ENCODE measurements around the gene ZNF441.

The ZNF441 gene

DNA sequence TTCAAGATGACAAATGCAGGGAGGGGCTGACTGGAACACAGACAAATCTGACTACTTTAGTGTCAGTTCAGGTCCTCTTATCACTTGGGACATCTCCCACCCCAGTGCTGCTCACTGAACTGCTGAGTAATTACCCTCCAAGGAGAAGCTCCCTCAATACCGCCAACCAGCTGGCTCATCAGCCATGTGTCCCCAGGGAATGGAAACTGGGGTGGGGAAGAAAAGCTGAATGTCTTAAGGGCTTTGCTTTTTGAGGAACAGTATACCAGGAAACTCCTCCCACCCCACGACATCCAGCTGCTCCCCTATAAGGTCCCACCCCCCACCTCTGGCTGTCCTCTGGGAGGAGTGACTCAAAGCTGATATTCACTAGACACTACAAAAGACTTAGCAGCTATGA is 30.1 kb upstream of the ZNF441 start:
- DNase-seq (ENCODE audit: low read depth), result peak; percentile 99
- no peak for TF ChIP-seq CTCF (IDR thresholded peaks at IDR 0.05; ENCODE audit: low read depth, low read length)
- TF ChIP-seq MAX (IDR thresholded peaks at IDR 0.05; ENCODE audit: low read depth, low read length), result peak; percentile 61
- 0 out of 2 replicates have a peak, but pooled peaks have one; percentile 36 for TF ChIP-seq MYC (IDR thresholded peaks at IDR 0.05; ENCODE audit: low read depth, low read length)
- H3K4me3 ChIP-seq (ENCODE audit: low read depth, low read length), result no peak overlapping the region

- H3K4me3 ChIP-seq (ENCODE audit: low read depth, low read length), result peak overlapping the region; percentile 76
- no peak; the same call in 1 of the 2 replicates for TF ChIP-seq MAX (IDR thresholded peaks at IDR 0.05; ENCODE audit: low read depth, low read length)
- no peak for TF ChIP-seq MYC (IDR thresholded peaks at IDR 0.05; ENCODE audit: low read depth, low read length)
- no peak for TF ChIP-seq POLR2A (IDR thresholded peaks at IDR 0.05; ENCODE audit: extremely low read depth, insufficient read length)
- no peak for TF ChIP-seq CTCF (IDR thresholded peaks at IDR 0.05; ENCODE audit: low read depth, low read length)
- peak; percentile 65 for DNase-seq (ENCODE audit: low read depth)
These were observed 28.6 kb upstream of the ZNF441 start for GRCh38 chr19:11737964-11738745.

DNA sequence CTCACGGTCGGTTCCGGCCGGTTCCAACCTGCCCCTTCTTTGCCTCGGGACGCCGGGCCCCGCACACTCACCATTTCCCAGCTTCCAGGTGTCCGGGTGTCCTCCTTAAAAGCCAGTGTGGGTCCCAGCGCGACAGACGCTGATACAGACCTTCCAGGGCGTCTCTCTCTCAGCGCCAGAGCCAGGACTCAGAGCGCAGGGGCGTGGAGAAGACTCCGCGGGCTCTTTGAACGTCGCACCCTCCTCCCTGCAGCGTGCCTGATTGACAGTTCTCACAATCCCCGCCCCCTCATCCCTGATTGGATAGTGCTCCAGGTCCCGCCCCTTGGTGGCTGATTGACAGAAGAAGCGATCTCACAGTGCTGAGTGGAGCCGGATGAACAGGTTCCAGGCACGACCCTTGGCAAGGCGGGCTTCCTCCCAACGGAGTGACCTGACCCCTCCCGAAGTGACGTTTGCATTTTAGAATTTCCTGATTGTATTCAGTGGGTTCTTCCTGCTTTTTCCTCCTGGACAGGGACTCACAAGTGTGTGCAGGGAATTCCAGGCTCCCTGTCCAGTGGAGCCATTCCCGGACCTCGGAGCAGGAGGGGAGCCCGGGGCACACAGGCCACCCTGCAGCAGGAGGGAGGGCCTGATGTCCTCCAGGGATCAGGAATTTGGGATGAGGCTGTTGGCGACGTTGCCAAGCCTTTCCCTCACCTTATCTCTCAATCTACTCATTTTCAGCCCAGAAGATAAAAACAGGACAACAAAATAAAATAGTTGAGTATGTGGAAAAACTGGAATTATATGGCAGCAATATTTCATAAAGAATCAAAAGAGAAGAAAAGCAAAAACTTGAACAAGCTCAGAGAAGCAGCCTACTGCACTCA is 27.8 kb upstream of the ZNF441 start, which contains the start of gene ZNF823:
ZNF823 (minus strand) TSS at position 201 of the 875 bp plus-strand sequence; CDS start at position 74, 127 bp downstream.
- H3K4me3 ChIP-seq (ENCODE audit: low read depth, low read length), result peak within 1 kb of the TSS; percentile 76
- DNase-seq (ENCODE audit: low read depth), result peak; percentile 98

DNA sequence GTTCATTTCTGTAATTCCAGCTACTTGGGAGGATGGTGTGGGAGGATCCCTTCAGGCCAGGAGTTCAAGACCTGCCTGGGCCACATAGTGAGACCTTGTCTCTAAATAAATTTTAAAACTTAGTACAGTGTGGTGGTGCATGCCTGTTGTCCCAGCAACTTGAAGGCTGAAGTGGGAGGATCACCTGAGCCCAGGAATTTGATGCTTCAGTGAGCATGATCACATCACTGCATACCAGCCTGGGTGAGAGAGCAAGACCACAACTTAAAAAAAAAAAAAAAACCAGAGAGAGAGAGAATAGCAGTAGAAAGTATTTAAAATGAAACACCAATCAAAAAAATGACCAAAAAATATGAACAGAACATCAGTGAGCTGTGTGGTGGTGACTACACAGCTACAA is 20.9 kb upstream of the ZNF441 start:
- no peak for DNase-seq (ENCODE audit: low read depth)
- no peak for TF ChIP-seq MAX (IDR thresholded peaks at IDR 0.05; ENCODE audit: low read depth, low read length)
- no peak for TF ChIP-seq POLR2A (IDR thresholded peaks at IDR 0.05; ENCODE audit: extremely low read depth, insufficient read length)
- TF ChIP-seq MYC (IDR thresholded peaks at IDR 0.05; ENCODE audit: low read depth, low read length), result no peak
- no peak for TF ChIP-seq CTCF (IDR thresholded peaks at IDR 0.05; ENCODE audit: low read depth, low read length)
- H3K4me3 ChIP-seq (ENCODE audit: low read depth, low read length), result no peak overlapping the region

More for the DNA sequence above, 27.8 kb upstream of the ZNF441 start, which contains the start of gene ZNF823:
- TF ChIP-seq POLR2A (IDR thresholded peaks at IDR 0.05; ENCODE audit: extremely low read depth, insufficient read length), result peak; percentile 76
- TF ChIP-seq CTCF (IDR thresholded peaks at IDR 0.05; ENCODE audit: low read depth, low read length), result no peak
- TF ChIP-seq MYC (IDR thresholded peaks at IDR 0.05; ENCODE audit: low read depth, low read length), result no peak
- 0 out of 2 replicates have a peak, but pooled peaks have one; percentile 5 for TF ChIP-seq MAX (IDR thresholded peaks at IDR 0.05; ENCODE audit: low read depth, low read length)

GRCh38 chr19:11747277-11747676 is 19.5 kb upstream of the ZNF441 start:
- no peak for TF ChIP-seq MYC (IDR thresholded peaks at IDR 0.05; ENCODE audit: low read depth, low read length)
- no peak for TF ChIP-seq POLR2A (IDR thresholded peaks at IDR 0.05; ENCODE audit: extremely low read depth, insufficient read length)
- no peak for TF ChIP-seq CTCF (IDR thresholded peaks at IDR 0.05; ENCODE audit: low read depth, low read length)
- TF ChIP-seq MAX (IDR thresholded peaks at IDR 0.05; ENCODE audit: low read depth, low read length), result no peak
- no peak overlapping the region for H3K4me3 ChIP-seq (ENCODE audit: low read depth, low read length)
- no peak for DNase-seq (ENCODE audit: low read depth)

Data from NB4 (cell line).